ENCODE results near the gene MICAL2.

- TF ChIP-seq CTCF (IDR thresholded peaks at IDR 0.05 in 4 of 5, conservative IDR thresholded peaks at IDR 0.05 in 1 of 5) (no peak), POLR2A (IDR thresholded peaks at IDR 0.05) (no peak)
These were observed 104.8 kb downstream of the MICAL2 start for GRCh38 chr11:12215181-12215593.

Measured in gastrocnemius medialis (tissue), 4 donors.